H9 (cell line): ENCODE measurements around the gene PPFIBP2. TPM values are rescaled to one million over a fixed set of nuclear protein-coding genes. Genes with fewer than 3 reads are reported as not detected.

Experiments
- DNase-seq: peaks from one replicate; pipeline ENCODE4 v3.0.0-alpha.2; 2017
- H2AFZ ChIP-seq: one replicate; pipeline ENCODE4 v1.6.1; 2013; ENCODE audit warnings: mild to moderate bottlenecking, low read length, control low read depth, moderate library complexity
- H2AK5ac ChIP-seq: 2 replicates; pipeline ENCODE4 v1.6.1; 2013; ENCODE audit warnings: low read length, control low read depth, mixed read lengths; ENCODE audit not compliant: insufficient read length
- H2BK120ac ChIP-seq: one replicate; pipeline ENCODE4 v1.6.1; 2013; ENCODE audit warnings: low read depth, mild to moderate bottlenecking, low read length, control low read depth, inconsistent platforms; ENCODE audit not compliant: poor library complexity, severe bottlenecking
- H2BK12ac ChIP-seq: 2 replicates; pipeline ENCODE4 v1.6.1; 2013; ENCODE audit warnings: low read length, control low read depth, mixed read lengths, low read depth; ENCODE audit not compliant: insufficient read length
- H2BK15ac ChIP-seq: 2 replicates; pipeline ENCODE4 v1.6.1; 2013; ENCODE audit warnings: low read depth, low read length, control low read depth
- H2BK20ac ChIP-seq: one replicate; pipeline ENCODE4 v1.6.1; 2013; ENCODE audit warnings: low read depth, mild to moderate bottlenecking, low read length, control low read depth, inconsistent platforms; ENCODE audit not compliant: poor library complexity, severe bottlenecking
- H2BK5ac ChIP-seq: 2 replicates; pipeline ENCODE4 v1.6.1; 2013; ENCODE audit warnings: low read length, control low read depth, mixed read lengths; ENCODE audit not compliant: insufficient read length
- H3K14ac ChIP-seq: 2 replicates; pipeline ENCODE4 v1.6.1; 2013; ENCODE audit warnings: low read length, control low read depth; ENCODE audit not compliant: insufficient read depth
- H3K18ac ChIP-seq: 2 replicates; pipeline ENCODE4 v1.6.1; 2013; ENCODE audit warnings: low read depth, mild to moderate bottlenecking, mixed read lengths, low read length, control low read depth; ENCODE audit not compliant: insufficient read length
- H3K23ac ChIP-seq: 2 replicates; pipeline ENCODE4 v1.6.1; 2013; ENCODE audit warnings: low read length, control low read depth, mixed read lengths, low read depth; ENCODE audit not compliant: insufficient read length
- H3K23me2 ChIP-seq: 2 replicates; pipeline ENCODE4 v1.6.1; 2013; ENCODE audit warnings: low read depth, mild to moderate bottlenecking, mixed read lengths, low read length, control low read depth; ENCODE audit not compliant: insufficient read length, poor library complexity, severe bottlenecking
- H3K27ac ChIP-seq: 2 replicates; pipeline ENCODE4 v1.5.1; 2013; ENCODE audit warnings: low read length, control low read depth, mixed read lengths, low read depth; ENCODE audit not compliant: insufficient read length
- H3K27me3 ChIP-seq: 2 replicates; pipeline ENCODE4 v1.6.1; 2013; ENCODE audit warnings: low read length, control low read depth, inconsistent platforms; ENCODE audit not compliant: insufficient read depth
- H3K4ac ChIP-seq: 2 replicates; pipeline ENCODE4 v1.6.1; 2013; ENCODE audit warnings: low read depth, mild to moderate bottlenecking, control low read depth, inconsistent platforms, low read length, moderate library complexity
- H3K4me1 ChIP-seq: 2 replicates; pipeline ENCODE4 v1.6.1; 2013; ENCODE audit warnings: low read length, control low read depth, inconsistent platforms; ENCODE audit not compliant: insufficient read depth
- H3K4me2 ChIP-seq: 2 replicates; pipeline ENCODE4 v1.6.1; 2013; ENCODE audit warnings: low read length, control low read depth, mixed read lengths; ENCODE audit not compliant: insufficient read length, insufficient read depth
- H3K56ac ChIP-seq: 2 replicates; pipeline ENCODE4 v1.6.1; 2013; ENCODE audit warnings: low read depth, mild to moderate bottlenecking, mixed read lengths, low read length, control low read depth; ENCODE audit not compliant: insufficient read length
- H3K79me1 ChIP-seq: 2 replicates; pipeline ENCODE4 v1.6.1; 2013; ENCODE audit warnings: low read depth, mild to moderate bottlenecking, moderate library complexity, low read length, control low read depth, inconsistent platforms; ENCODE audit not compliant: insufficient read depth, poor library complexity, severe bottlenecking
- H3K79me2 ChIP-seq: 2 replicates; pipeline ENCODE4 v1.6.1; 2013; ENCODE audit warnings: low read length, control low read depth, inconsistent platforms; ENCODE audit not compliant: insufficient read depth
- H3K9ac ChIP-seq: 2 replicates; pipeline ENCODE4 v1.6.1; 2013; ENCODE audit warnings: low read length, control low read depth, mixed read lengths; ENCODE audit not compliant: insufficient read length; ENCODE audit errors: extremely low read depth
- H3K9me3 ChIP-seq: one replicate; pipeline ENCODE4 v1.6.1; 2013; ENCODE audit warnings: low read depth, low read length, inconsistent platforms; ENCODE audit not compliant: control insufficient read depth
- H3T11ph ChIP-seq: one replicate; pipeline ENCODE4 v1.6.1; 2013; ENCODE audit warnings: mild to moderate bottlenecking, low read length, control low read depth, inconsistent platforms
- H4K20me1 ChIP-seq: one replicate; pipeline ENCODE4 v1.6.1; 2013; ENCODE audit not compliant: control insufficient read depth, insufficient read length, insufficient read depth
- H4K5ac ChIP-seq: 2 replicates; pipeline ENCODE4 v1.6.1; 2013; ENCODE audit warnings: low read depth, mild to moderate bottlenecking, mixed read lengths, low read length, control low read depth; ENCODE audit not compliant: insufficient read length
- H4K8ac ChIP-seq: replicated peaks from 2 replicates; pipeline ENCODE4 v1.6.1; 2013; ENCODE audit warnings: low read length, control low read depth, mixed read lengths, low read depth; ENCODE audit not compliant: insufficient read length
- H4K91ac ChIP-seq: 2 replicates; pipeline ENCODE4 v1.6.1; 2013; ENCODE audit warnings: low read depth, mild to moderate bottlenecking, moderate library complexity, mixed read lengths, low read length, control low read depth; ENCODE audit not compliant: insufficient read length
- H3K27ac Mint-ChIP-seq, 3 experiments: 2 replicates in 2 of 3; 3 replicates in 1 of 3; pipeline ENCODE4 v1.8.0; 2020 to 2021; ENCODE audit warnings: mixed read lengths in 3 of 3, mild to moderate bottlenecking in 1 of 3, moderate library complexity in 1 of 3
- H3K27me3 Mint-ChIP-seq: 2 replicates; pipeline ENCODE4 v1.8.0; 2021; ENCODE audit warnings: low read depth, mild to moderate bottlenecking, moderate library complexity, mixed read lengths
- H3K36me3 Mint-ChIP-seq, 3 experiments: 2 replicates in 2 of 3; 3 replicates in 1 of 3; pipeline ENCODE4 v1.8.0; 2020 to 2021; ENCODE audit warnings: low read depth in 3 of 3, mixed read lengths in 3 of 3; ENCODE audit not compliant: insufficient read depth in 1 of 3
- H3K4me1 Mint-ChIP-seq, 2 experiments: 2 replicates each; pipeline ENCODE4 v1.8.0; 2020; ENCODE audit warnings: mixed read lengths in 2 of 2
- H3K4me3 Mint-ChIP-seq, 2 experiments: 2 replicates in 1 of 2; 3 replicates in 1 of 2; pipeline ENCODE4 v1.8.0; 2020 to 2021; ENCODE audit warnings: mild to moderate bottlenecking in 2 of 2, mixed read lengths in 2 of 2, moderate library complexity in 1 of 2
- H3K9me3 Mint-ChIP-seq, 2 experiments: 2 replicates in 1 of 2; 3 replicates in 1 of 2; pipeline ENCODE4 v1.8.0; 2020; ENCODE audit warnings: mild to moderate bottlenecking in 2 of 2, mixed read lengths in 2 of 2, moderate library complexity in 1 of 2
- CTCF ChIP-seq: fragments of 200-600 bp; sonication (generic); conservative IDR thresholded peaks from 3 replicates; pipeline ENCODE4 v1.8.0; 2021; ENCODE audit warnings: antibody characterized with exemption, mild to moderate bottlenecking
- WGBS: extraction: QIAGEN DNeasy Blood & Tissue Kit; methylation state at CpG from one replicate; pipeline ENCODE4 v1.1.7; 2013; ENCODE audit warnings: missing lambda C conversion rate, low lambda C conversion rate, mixed read lengths; ENCODE audit not compliant: insufficient read length; ENCODE audit errors: extremely low coverage; 5-methylcytosine and 5-hydroxymethylcytosine counted together
- total RNA-seq: library from RNA; stranded (reverse); gene quantifications from 2 replicates; pipeline ENCODE4 v1.2.1, GENCODE V29; 2021

PPFIBP2 gene
- total RNA-seq, 1 experiment from 2014 or later = 8.3 TPM

DNA sequence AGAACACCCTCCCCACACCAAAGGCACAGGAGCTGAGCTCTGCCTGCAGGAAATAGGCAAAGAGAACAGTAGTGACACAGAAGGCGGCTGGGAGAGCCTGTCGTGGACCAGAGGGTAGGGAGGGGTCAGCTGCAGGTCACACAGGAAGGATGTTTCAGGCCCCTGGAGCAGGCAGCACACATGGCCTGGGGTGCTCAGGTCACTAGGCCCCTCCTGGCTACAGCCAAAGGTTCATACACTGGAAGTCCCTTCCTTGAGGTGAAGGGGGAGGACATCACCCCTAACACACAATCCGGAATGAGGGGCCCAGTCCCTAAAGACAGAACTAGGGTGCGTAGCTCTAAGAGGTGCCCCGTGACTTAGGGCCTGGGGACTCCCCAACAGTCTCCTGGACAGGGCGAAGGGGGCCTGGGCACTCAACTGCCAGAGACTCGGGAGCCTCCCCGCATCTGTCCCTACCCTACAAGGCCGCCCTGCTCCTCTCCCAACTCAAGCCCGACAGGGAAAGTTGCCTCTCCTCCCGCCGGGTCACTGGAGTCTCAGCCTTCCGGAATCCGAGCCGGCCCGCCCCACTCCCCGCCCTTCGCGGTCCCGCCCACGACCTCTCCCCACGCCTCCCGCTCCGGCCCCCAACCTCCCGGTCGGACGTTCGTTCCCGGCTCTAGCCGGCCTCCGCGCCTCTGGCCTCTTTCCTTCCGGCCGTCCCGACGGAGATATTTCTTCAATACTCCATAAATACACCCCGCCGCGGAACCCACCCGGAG is 159.3 kb downstream of the PPFIBP2 start, which contains the start of gene CYB5R2:
TSS of gene CYB5R2 (minus strand) at position 541 of the 764 bp plus-strand sequence. CDS start 675 bp downstream, outside the sequence.
- Histone ChIP-seq H2BK15ac (no peak within 1 kb of the TSS), H3K23ac (no peak within 1 kb of the TSS), H3K27me3 (no peaks in the 10 kb centered on the region), H4K20me1 (peaks cover 2% of the 10 kb centered on the region), H3K4me1 (peaks cover 5% of the 10 kb centered on the region; the same call in 1 of the 2 replicates), H3K9ac (peak within 1 kb of the TSS; percentile 79), H2BK20ac (no peak within 1 kb of the TSS), H3T11ph (peak within 1 kb of the TSS; percentile 22), H2AFZ (no peak within 1 kb of the TSS), H3K4me2 (peak within 1 kb of the TSS; percentile 53), H2BK5ac (no peak within 1 kb of the TSS), H4K91ac (no peak within 1 kb of the TSS), H4K8ac (no peak within 1 kb of the TSS), H3K79me2 (no peaks in the 10 kb centered on the region), H3K56ac (no peak within 1 kb of the TSS), H3K79me1 (no peaks in the 10 kb centered on the region), H3K27ac (no peak within 1 kb of the TSS), H4K5ac (no peak within 1 kb of the TSS), H3K4ac (peak within 1 kb of the TSS; percentile 43; the same call in 1 of the 2 replicates), H3K14ac (peak within 1 kb of the TSS; percentile 98), H2BK12ac (no peak within 1 kb of the TSS), H3K9me3 (no peaks in the 10 kb centered on the region), H2AK5ac (no peak within 1 kb of the TSS), H3K23me2 (peaks cover 10% of the 10 kb centered on the region), H3K18ac (peak within 1 kb of the TSS; percentile 98), H2BK120ac (no peak within 1 kb of the TSS)
- Mint-ChIP-seq H3K9me3 (no peaks in the 10 kb centered on the region), H3K36me3 (peaks cover 9 to 39% (median 26%) of the 10 kb centered on the region in 3 experiments), H3K27ac (peak within 1 kb of the TSS in 2 of 3 experiments; percentile 92 to 96; a peak in 4 of 7 replicates), H3K4me3 (peak within 1 kb of the TSS; percentile 78 to 89), H3K4me1 (peaks cover 55 to 60% of the 10 kb centered on the region in 2 experiments), H3K27me3 (peaks cover 6% of the 10 kb centered on the region)
- DNase-seq = peak; percentile 81
- no peak for TF ChIP-seq CTCF
- no CpG with 5 or more reads among the region's 40 CpGs for WGBS
